Stimulated activated CD8-positive, alpha-beta memory T cell treated with anti-CD3 and anti-CD28 coated beads, Interleukin-4, amount 100 ng/mL, for 24 hours (primary cell): ENCODE data around the gene CGB2.
"Not testable (repeated sequence)": the region's sequence is repeated elsewhere in the genome, so short reads cannot be mapped to it uniquely, and the experiment has no call there.

ENCODE experiments used
- DNase-seq: peaks from one replicate; pipeline ENCODE4 v3.0.0-alpha.2; 2020; ENCODE audit warnings: low read depth

CGB2 gene

GRCh38 chr19:49067554-49067953, 35.9 kb downstream of the CGB2 start:
- no peak for DNase-seq

- no peak for DNase-seq
Measured at GRCh38 chr19:49069026-49069425, 37.3 kb downstream of the CGB2 start.

- no peak for DNase-seq
Measured at GRCh38 chr19:49070416-49070815, 38.7 kb downstream of the CGB2 start.

GRCh38 chr19:49071860-49072547, 40.3 kb downstream of the CGB2 start:
- no peak for DNase-seq

- DNase-seq: no peak
Measured at GRCh38 chr19:49073514-49074378, 42.1 kb downstream of the CGB2 start.

GRCh38 chr19:49074869-49075268, 43.2 kb downstream of the CGB2 start:
- DNase-seq: not testable (repeated sequence)

GRCh38 chr19:49080392-49080791, 48.7 kb downstream of the CGB2 start:
- DNase-seq: no peak

- DNase-seq: no peak
Measured at GRCh38 chr19:49081273-49081672, 49.6 kb downstream of the CGB2 start.
